Liver (tissue), 9 donors: Measurements from ENCODE around the gene TARS2. TPM values are rescaled to one million over a fixed set of nuclear protein-coding genes. Genes with fewer than 3 reads are reported as not detected.

Experiments used
- DNase-seq: peaks from one replicate; pipeline ENCODE4 v3.0.0-alpha.2; 2017; ENCODE audit warnings: low spot score
- H3K27ac ChIP-seq, 2 donors: one replicate each; pipeline ENCODE4 v1.7.0; 2013; ENCODE audit warnings: inconsistent platforms in 2 of 2, low read length in 2 of 2, control low read depth in 1 of 2, low read depth in 1 of 2, mild to moderate bottlenecking in 1 of 2
- H3K27me3 ChIP-seq, 4 donors: one replicate each; pipeline versions ENCODE4 v1.6.1 to v1.7.0; 2013; ENCODE audit warnings: low read length in 3 of 4, inconsistent platforms in 1 of 4, mild to moderate bottlenecking in 1 of 4, moderate library complexity in 1 of 4; ENCODE audit not compliant: control insufficient read depth in 4 of 4, insufficient read depth in 4 of 4
- H3K36me3 ChIP-seq, 4 donors: one replicate each; pipeline versions ENCODE4 v1.6.1 to v1.7.0; 2013; ENCODE audit warnings: low read length in 3 of 4, mild to moderate bottlenecking in 3 of 4, low read depth in 1 of 4, moderate library complexity in 1 of 4; ENCODE audit not compliant: control insufficient read depth in 4 of 4, insufficient read depth in 3 of 4
- H3K4me1 ChIP-seq, 4 donors: one replicate each; pipeline versions ENCODE4 v1.6.1 to v1.7.0; 2013; ENCODE audit warnings: low read length in 3 of 4, mild to moderate bottlenecking in 3 of 4, moderate library complexity in 1 of 4; ENCODE audit not compliant: control insufficient read depth in 4 of 4, insufficient read depth in 4 of 4
- H3K4me3 ChIP-seq, 3 donors: one replicate each; pipeline versions ENCODE4 v1.6.1 to v1.7.0; 2013; ENCODE audit warnings: low read length in 3 of 3, control low read depth in 1 of 3, low read depth in 1 of 3, mild to moderate bottlenecking in 1 of 3
- H3K9ac ChIP-seq, 2 donors: one replicate each; pipeline ENCODE4 v1.7.0; 2013; ENCODE audit warnings: low read length in 2 of 2, mild to moderate bottlenecking in 2 of 2, moderate library complexity in 2 of 2, control low read depth in 1 of 2, low read depth in 1 of 2
- H3K9me3 ChIP-seq, 4 donors: one replicate each; pipeline versions ENCODE4 v1.6.1 to v1.7.0; 2013; ENCODE audit warnings: low read length in 3 of 4; ENCODE audit not compliant: control insufficient read depth in 4 of 4
- CTCF ChIP-seq: fragments of 150-350 bp; IDR thresholded peaks from 2 replicates; pipeline ENCODE4 v1.5.1; 2017; ENCODE audit warnings: improper control_type of control experiment, low read depth, low read length; ENCODE audit not compliant: missing input control
- EGR1 ChIP-seq, 2 donors: IDR thresholded peaks; 2 replicates each; pipeline ENCODE4 v1.6.1; 2016 to 2018; ENCODE audit warnings: antibody characterized with exemption in 2 of 2, low read depth in 2 of 2
- FOXA1 ChIP-seq: IDR thresholded peaks from 2 replicates; pipeline ENCODE4 v1.6.1; 2016; ENCODE audit warnings: antibody characterized with exemption
- FOXA2 ChIP-seq: IDR thresholded peaks from 2 replicates; pipeline ENCODE4 v1.6.1; 2016; ENCODE audit warnings: antibody characterized with exemption
- GABPA ChIP-seq, 2 donors: IDR thresholded peaks in 1 of 2; conservative IDR thresholded peaks in 1 of 2; 2 replicates each; pipeline ENCODE4 v1.6.1; 2016; ENCODE audit warnings: antibody characterized with exemption in 2 of 2, mild to moderate bottlenecking in 1 of 2, moderate library complexity in 1 of 2
- HNF4A ChIP-seq, 2 donors: conservative IDR thresholded peaks; 2 replicates each; pipeline ENCODE4 v1.6.1; 2016; ENCODE audit warnings: antibody characterized with exemption in 2 of 2, mild to moderate bottlenecking in 2 of 2
- HNF4G ChIP-seq: IDR thresholded peaks from 2 replicates; pipeline ENCODE4 v1.6.1; 2016; ENCODE audit warnings: antibody characterized with exemption
- JUND ChIP-seq, 2 donors: IDR thresholded peaks; 2 replicates each; pipeline ENCODE4 v1.6.1; 2016; ENCODE audit warnings: antibody characterized with exemption in 2 of 2
- RAD21 ChIP-seq, 2 donors: IDR thresholded peaks; 2 replicates each; pipeline ENCODE4 v1.6.1; 2016; ENCODE audit warnings: antibody characterized with exemption in 2 of 2, mild to moderate bottlenecking in 2 of 2
- SP1 ChIP-seq: IDR thresholded peaks from 2 replicates; pipeline ENCODE4 v1.6.1; 2018; ENCODE audit warnings: antibody characterized with exemption, mild to moderate bottlenecking
- TAF1 ChIP-seq: conservative IDR thresholded peaks from 2 replicates; pipeline ENCODE4 v1.6.1; 2016; ENCODE audit warnings: antibody characterized with exemption, mild to moderate bottlenecking
- WGBS: extraction: QIAGEN DNeasy Blood & Tissue Kit; methylation state at CpG from one replicate; pipeline ENCODE4 v1.1.7; 2013; 5-methylcytosine and 5-hydroxymethylcytosine counted together
- polyA plus RNA-seq, 2 donors: library from polyadenylated mRNA; stranded (reverse) in 1 of 2; unstranded in 1 of 2; fragments of 200-250 nt in 1 of 2; fragments of >200 nt in 1 of 2; fragmentation: Nextera tagmentation in 1 of 2; extraction: Ambion mirVana in 1 of 2; gene quantifications; one replicate each; pipeline versions ENCODE4 v1.2.1 to v1.2.3, GENCODE V29; 2013 to 2015
- total RNA-seq, 2 donors: library from RNA; depleted of rRNA; stranded (reverse); fragments of >200 nt; gene quantifications; one replicate each; pipeline ENCODE4 v1.2.3, GENCODE V29; 2014
- TF ChIP-seq, protein P1 (sequence below): IDR thresholded peaks from 2 replicates; pipeline ENCODE4 v1.6.1; 2016; ENCODE audit warnings: antibody characterized with exemption, mild to moderate bottlenecking
- TF ChIP-seq, protein P2 (sequence below): IDR thresholded peaks from 2 replicates; pipeline ENCODE4 v1.6.1; 2016; ENCODE audit warnings: antibody characterized with exemption
- TF ChIP-seq, protein P3 (sequence below): IDR thresholded peaks from 2 replicates; pipeline ENCODE4 v1.6.1; 2016; ENCODE audit warnings: antibody characterized with exemption
- TF ChIP-seq, protein P4 (sequence below): IDR thresholded peaks from 2 replicates; pipeline ENCODE4 v1.6.1; 2016; ENCODE audit warnings: antibody characterized with exemption
- donor health status: healthy.
- donor health status: healthy.
- donor health status: healthy.
- donor health status: healthy.
- donor health status: healthy.

TARS2 gene
- total and polyA plus RNA-seq, 4 donors = 10.9 to 20.8 (median 18.6) TPM

- peak within 1 kb of the TSS; percentile 82 to 98 for H3K9ac ChIP-seq
- H3K4me3 ChIP-seq = peak within 1 kb of the TSS; percentile 60 to 85 (median 85)
- under 1% methylated on average over 54 of the region's 54 CpGs for whole genome bisulfite sequencing
- peaks cover 0 to 3% (median 0%) of the 10 kb centered on the region in 4 donors for H3K36me3 ChIP-seq
- peaks cover 2 to 17% (median 9%) of the 10 kb centered on the region in 4 donors for H3K4me1 ChIP-seq
- H3K9me3 ChIP-seq = no peaks in the 10 kb centered on the region
- H3K27me3 ChIP-seq = no peaks in the 10 kb centered on the region
- DNase-seq = peak; percentile 94
- TF ChIP-seq RAD21 (IDR thresholded peaks at IDR 0.05) (peak in 1 of 2 donors; percentile 26), HNF4A (conservative IDR thresholded peaks at IDR 0.05) (no peak), FOXA1 (peak; percentile 49), FOXA2 (peak; percentile 5), HNF4G (no peak), SP1 (peak; percentile 59)
- TF ChIP-seq, protein P1, sequence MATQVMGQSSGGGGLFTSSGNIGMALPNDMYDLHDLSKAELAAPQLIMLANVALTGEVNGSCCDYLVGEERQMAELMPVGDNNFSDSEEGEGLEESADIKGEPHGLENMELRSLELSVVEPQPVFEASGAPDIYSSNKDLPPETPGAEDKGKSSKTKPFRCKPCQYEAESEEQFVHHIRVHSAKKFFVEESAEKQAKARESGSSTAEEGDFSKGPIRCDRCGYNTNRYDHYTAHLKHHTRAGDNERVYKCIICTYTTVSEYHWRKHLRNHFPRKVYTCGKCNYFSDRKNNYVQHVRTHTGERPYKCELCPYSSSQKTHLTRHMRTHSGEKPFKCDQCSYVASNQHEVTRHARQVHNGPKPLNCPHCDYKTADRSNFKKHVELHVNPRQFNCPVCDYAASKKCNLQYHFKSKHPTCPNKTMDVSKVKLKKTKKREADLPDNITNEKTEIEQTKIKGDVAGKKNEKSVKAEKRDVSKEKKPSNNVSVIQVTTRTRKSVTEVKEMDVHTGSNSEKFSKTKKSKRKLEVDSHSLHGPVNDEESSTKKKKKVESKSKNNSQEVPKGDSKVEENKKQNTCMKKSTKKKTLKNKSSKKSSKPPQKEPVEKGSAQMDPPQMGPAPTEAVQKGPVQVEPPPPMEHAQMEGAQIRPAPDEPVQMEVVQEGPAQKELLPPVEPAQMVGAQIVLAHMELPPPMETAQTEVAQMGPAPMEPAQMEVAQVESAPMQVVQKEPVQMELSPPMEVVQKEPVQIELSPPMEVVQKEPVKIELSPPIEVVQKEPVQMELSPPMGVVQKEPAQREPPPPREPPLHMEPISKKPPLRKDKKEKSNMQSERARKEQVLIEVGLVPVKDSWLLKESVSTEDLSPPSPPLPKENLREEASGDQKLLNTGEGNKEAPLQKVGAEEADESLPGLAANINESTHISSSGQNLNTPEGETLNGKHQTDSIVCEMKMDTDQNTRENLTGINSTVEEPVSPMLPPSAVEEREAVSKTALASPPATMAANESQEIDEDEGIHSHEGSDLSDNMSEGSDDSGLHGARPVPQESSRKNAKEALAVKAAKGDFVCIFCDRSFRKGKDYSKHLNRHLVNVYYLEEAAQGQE = no peak
- TF ChIP-seq, protein P2, sequence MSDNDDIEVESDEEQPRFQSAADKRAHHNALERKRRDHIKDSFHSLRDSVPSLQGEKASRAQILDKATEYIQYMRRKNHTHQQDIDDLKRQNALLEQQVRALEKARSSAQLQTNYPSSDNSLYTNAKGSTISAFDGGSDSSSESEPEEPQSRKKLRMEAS = peak; percentile 19
- H3K27ac ChIP-seq = peak within 1 kb of the TSS; percentile 66 to 68
Observed at GRCh38 chr1:150515328-150516049, 28.3 kb downstream of the TARS2 start, which contains the start of gene FALEC. TSS of gene FALEC (plus strand) at chr1:150515752.

DNA sequence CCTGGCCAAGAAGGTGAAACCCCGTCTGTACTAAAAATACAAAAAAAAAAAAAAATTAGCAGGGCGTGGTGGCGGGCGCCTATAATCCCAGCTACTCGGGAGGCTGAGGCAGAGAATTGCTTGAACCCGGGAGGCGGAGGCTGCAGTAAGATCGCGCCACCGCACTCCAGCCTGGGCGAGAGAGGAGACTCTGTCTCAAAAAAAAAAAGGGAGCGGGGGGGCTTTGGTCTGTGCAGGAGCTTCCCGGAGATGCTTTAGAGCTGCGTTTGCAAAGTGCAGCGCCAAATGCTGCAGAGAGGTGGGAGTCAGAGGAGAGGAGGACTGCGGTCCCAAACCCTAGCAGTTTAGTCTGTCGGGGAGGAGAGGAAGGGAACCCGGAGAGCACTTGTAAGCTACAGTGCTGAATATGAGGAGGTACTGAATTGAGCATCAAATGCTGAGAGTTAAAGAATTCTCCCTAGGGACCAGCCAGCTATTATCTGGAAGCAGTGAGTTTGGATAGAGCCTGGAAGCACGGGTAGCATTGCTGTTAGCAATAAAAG, 28.9 kb downstream of the TARS2 start:
- H3K27me3 ChIP-seq = no peaks in the 10 kb centered on the region
- no peaks in the 10 kb centered on the region for H3K9me3 ChIP-seq
- no peak for TF ChIP-seq SP1
- TF ChIP-seq, protein P2 = no peak
- TF ChIP-seq CTCF = no peak
- TF ChIP-seq, protein P1 = no peak
- no peak for TF ChIP-seq FOXA1
- TF ChIP-seq, protein P3, sequence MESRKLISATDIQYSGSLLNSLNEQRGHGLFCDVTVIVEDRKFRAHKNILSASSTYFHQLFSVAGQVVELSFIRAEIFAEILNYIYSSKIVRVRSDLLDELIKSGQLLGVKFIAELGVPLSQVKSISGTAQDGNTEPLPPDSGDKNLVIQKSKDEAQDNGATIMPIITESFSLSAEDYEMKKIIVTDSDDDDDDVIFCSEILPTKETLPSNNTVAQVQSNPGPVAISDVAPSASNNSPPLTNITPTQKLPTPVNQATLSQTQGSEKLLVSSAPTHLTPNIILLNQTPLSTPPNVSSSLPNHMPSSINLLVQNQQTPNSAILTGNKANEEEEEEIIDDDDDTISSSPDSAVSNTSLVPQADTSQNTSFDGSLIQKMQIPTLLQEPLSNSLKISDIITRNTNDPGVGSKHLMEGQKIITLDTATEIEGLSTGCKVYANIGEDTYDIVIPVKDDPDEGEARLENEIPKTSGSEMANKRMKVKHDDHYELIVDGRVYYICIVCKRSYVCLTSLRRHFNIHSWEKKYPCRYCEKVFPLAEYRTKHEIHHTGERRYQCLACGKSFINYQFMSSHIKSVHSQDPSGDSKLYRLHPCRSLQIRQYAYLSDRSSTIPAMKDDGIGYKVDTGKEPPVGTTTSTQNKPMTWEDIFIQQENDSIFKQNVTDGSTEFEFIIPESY = no peak
- TF ChIP-seq TAF1 = no peak
- no peak for TF ChIP-seq RAD21 (IDR thresholded peaks at IDR 0.05)
- no peak for TF ChIP-seq GABPA (IDR thresholded peaks at IDR 0.05 in 1 of 2, conservative IDR thresholded peaks at IDR 0.05 in 1 of 2)
- TF ChIP-seq, protein P4, sequence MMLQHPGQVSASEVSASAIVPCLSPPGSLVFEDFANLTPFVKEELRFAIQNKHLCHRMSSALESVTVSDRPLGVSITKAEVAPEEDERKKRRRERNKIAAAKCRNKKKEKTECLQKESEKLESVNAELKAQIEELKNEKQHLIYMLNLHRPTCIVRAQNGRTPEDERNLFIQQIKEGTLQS = no peak
- no peak for TF ChIP-seq JUND (IDR thresholded peaks at IDR 0.05)
- no peak for TF ChIP-seq EGR1 (IDR thresholded peaks at IDR 0.05; ENCODE audit: low read depth in 2 of 2)
- TF ChIP-seq HNF4A (conservative IDR thresholded peaks at IDR 0.05) = no peak
- no peak for TF ChIP-seq HNF4G
- DNase-seq = no peak
- WGBS = 9% methylated on average over 19 of the region's 19 CpGs
- no peaks in the 10 kb centered on the region for H3K36me3 ChIP-seq
- H3K4me3 ChIP-seq = peak overlapping the region in 2 of 3 donors; percentile 47 to 60
- H3K9ac ChIP-seq = no peak overlapping the region
- H3K27ac ChIP-seq = no peak overlapping the region
- H3K4me1 ChIP-seq = peaks cover 2 to 17% (median 9%) of the 10 kb centered on the region in 4 donors
